Endothelial cell of umbilical vein (primary cell): ENCODE data around the gene ANKS1B. TPM values are rescaled to one million over a fixed set of nuclear protein-coding genes. Genes with fewer than 3 reads are reported as not detected.

Experiments used
- BruUV-seq: library from RNA; stranded (reverse); fragments of 400-500 nt; replicated peaks from 2 replicates; lab custom pipeline; 2021; lab: Mats Ljungman, UMichigan
- CTCF ChIA-PET: fragments of 300-600, 350-600 bp; sonication (Branson Sonifier 250); formaldehyde crosslinking; loops from one replicate; lab custom pipeline; 2021; ENCODE audit warnings: antibody characterized with exemption, inconsistent platforms; lab: Charles Lee
- POLR2A ChIA-PET: fragments of 300-600, 350-600 bp; sonication (Branson Sonifier 250); formaldehyde crosslinking; loops from one replicate; lab custom pipeline; 2021; ENCODE audit warnings: antibody characterized with exemption, inconsistent platforms; lab: Charles Lee
- DNase-seq: peaks from one replicate; pipeline ENCODE4 v3.0.0-alpha.2; 2011; ENCODE audit warnings: low read depth, low spot score
- FAIRE-seq: peaks from 2 replicates; lab custom pipeline; 2011; peaks lifted over from hg19 to GRCh38; lab: Jason Lieb, UNC
- H2AFZ ChIP-seq: 2 replicates; pipeline ENCODE4 v1.6.0; 2012; ENCODE audit warnings: low read depth, low read length, control low read depth, inconsistent platforms
- H3K27ac ChIP-seq: 2 replicates; pipeline ENCODE4 v1.5.1; 2011; ENCODE audit warnings: low read depth, mild to moderate bottlenecking, control low read depth, low read length, moderate library complexity; ENCODE audit not compliant: insufficient read depth
- H3K27me3 ChIP-seq, 2 experiments: 2 replicates each; pipeline versions ENCODE4 v1.6.0 to v1.6.1; 2011; ENCODE audit warnings: low read length in 2 of 2, mixed read lengths in 1 of 2; ENCODE audit not compliant: control insufficient read depth in 2 of 2, insufficient read depth in 2 of 2
- H3K36me3 ChIP-seq, 2 experiments: 2 replicates in 1 of 2; 3 replicates in 1 of 2; pipeline ENCODE4 v1.5.1; 2011; ENCODE audit warnings: low read length in 2 of 2, mild to moderate bottlenecking in 1 of 2, moderate library complexity in 1 of 2; ENCODE audit not compliant: control insufficient read depth in 2 of 2, insufficient read depth in 2 of 2; ENCODE audit errors: extremely low read depth in 1 of 2
- H3K4me1 ChIP-seq: 3 replicates; pipeline ENCODE4 v1.5.1; 2011; ENCODE audit warnings: mild to moderate bottlenecking, low read length; ENCODE audit not compliant: control insufficient read depth, insufficient read depth; ENCODE audit errors: extremely low read depth
- H3K4me2 ChIP-seq: 2 replicates; pipeline ENCODE4 v1.6.1; 2011; ENCODE audit warnings: low read length, control low read depth, mixed read lengths; ENCODE audit not compliant: insufficient read depth
- H3K4me3 ChIP-seq, 3 experiments: fragments of 200-600 bp in 1 of 3; sonication (generic), shearing (Covaris generic) in 1 of 3; replicated peaks in 1 of 3; 2 replicates each; pipeline ENCODE4 v1.5.1; 2011 to 2016; ENCODE audit warnings: control low read depth in 3 of 3, low read length in 3 of 3, mild to moderate bottlenecking in 2 of 3, inconsistent platforms in 1 of 3, low read depth in 1 of 3, moderate library complexity in 1 of 3; ENCODE audit not compliant: insufficient read depth in 1 of 3
- H3K79me2 ChIP-seq: 2 replicates; pipeline ENCODE4 v1.6.0; 2012; ENCODE audit warnings: low read length, inconsistent platforms; ENCODE audit not compliant: control insufficient read depth, insufficient read depth
- H3K9ac ChIP-seq: replicated peaks from 2 replicates; pipeline ENCODE3; 2011; ENCODE audit warnings: low read length, control low read depth; ENCODE audit not compliant: insufficient read depth; ENCODE audit errors: extremely low read depth
- H3K9me1 ChIP-seq: replicated peaks from 3 replicates; pipeline ENCODE4 v1.6.0; 2011; ENCODE audit warnings: mild to moderate bottlenecking, low read length; ENCODE audit not compliant: control insufficient read depth, insufficient read depth; ENCODE audit errors: extremely low read depth
- H3K9me3 ChIP-seq: replicated peaks from 2 replicates; pipeline ENCODE4 v1.5.1; 2012; ENCODE audit warnings: low read length, inconsistent platforms; ENCODE audit not compliant: control insufficient read depth, insufficient read depth
- H4K20me1 ChIP-seq: replicated peaks from 2 replicates; pipeline ENCODE3; 2011; ENCODE audit warnings: mild to moderate bottlenecking, low read length; ENCODE audit not compliant: control insufficient read depth, insufficient read depth; ENCODE audit errors: extremely low read depth
- CTCF ChIP-seq, 2 donors: IDR thresholded peaks; 1 replicate in 1 of 2; 2 replicates in 1 of 2; pipeline ENCODE4 v1.5.1; 2011; ENCODE audit warnings: low read length in 2 of 2, mild to moderate bottlenecking in 2 of 2, moderate library complexity in 2 of 2, control low read depth in 1 of 2, inconsistent platforms in 1 of 2, low read depth in 1 of 2; ENCODE audit not compliant: insufficient read depth in 1 of 2; ENCODE audit errors: extremely low read depth in 1 of 2
- EZH2 ChIP-seq: IDR thresholded peaks from 2 replicates; pipeline ENCODE4 v1.6.1; 2012; ENCODE audit warnings: borderline replicate concordance, low read depth, mild to moderate bottlenecking, moderate library complexity, low read length, inconsistent platforms; ENCODE audit not compliant: severe bottlenecking
- FOS ChIP-seq: IDR thresholded peaks from 2 replicates; pipeline ENCODE4 v1.6.1; 2011; ENCODE audit warnings: mild to moderate bottlenecking, low read length, moderate library complexity, borderline replicate concordance; ENCODE audit not compliant: insufficient read depth
- GATA2 ChIP-seq: IDR thresholded peaks from 2 replicates; pipeline ENCODE4 v1.7.0; 2011; ENCODE audit warnings: low read depth, mild to moderate bottlenecking, moderate library complexity, mixed read lengths, low read length; ENCODE audit not compliant: insufficient read length, insufficient read depth
- JUN ChIP-seq: IDR thresholded peaks from 2 replicates; pipeline ENCODE4 v1.6.1; 2011; ENCODE audit warnings: borderline replicate concordance, low read depth; ENCODE audit not compliant: insufficient read length, insufficient read depth
- MAX ChIP-seq: IDR thresholded peaks from 2 replicates; pipeline ENCODE4 v1.6.1; 2011; ENCODE audit not compliant: insufficient read depth, insufficient read length
- MYC ChIP-seq: IDR thresholded peaks from one replicate; pipeline ENCODE4 v1.6.1; 2011; ENCODE audit warnings: mild to moderate bottlenecking, low read depth, low read length
- POLR2A ChIP-seq: IDR thresholded peaks from 2 replicates; pipeline ENCODE4 v1.6.1; 2012; ENCODE audit warnings: low read depth, mild to moderate bottlenecking, control low read depth, low read length
- POLR2AphosphoS5 ChIP-seq: IDR thresholded peaks from 2 replicates; pipeline ENCODE4 v1.6.1; 2012; ENCODE audit warnings: low read depth, mild to moderate bottlenecking, control low read depth, low read length, moderate library complexity; ENCODE audit not compliant: insufficient read depth
- dilution Hi-C: fragments of 300-500 bp; cut with MboI; formaldehyde crosslinking; loops from one replicate; pipeline ENCODE4 v1.15.0; 2019; ENCODE audit warnings: low sequenced_read_pairs; ENCODE audit not compliant: extremely low pct_ligation_motif_present
- intact Hi-C: fragments of 100-400 bp; cut with micrococcal nuclease; formaldehyde crosslinking; loops from one replicate; pipeline ENCODE4 v1.10.0; 2022
- polyA plus RNA-seq, 4 experiments: library from polyadenylated mRNA; depleted of rRNA in 3 of 4; stranded (reverse) in 3 of 4; unstranded in 1 of 4; fragments of >200 nt; gene quantifications; 2 replicates each; pipeline versions ENCODE4 v1.2.1 to v1.2.3, GENCODE V29; 2011 to 2012; ENCODE audit warnings: missing spikeins in 1 of 4
- total RNA-seq: library from RNA; stranded (reverse); gene quantifications from 2 replicates; pipeline ENCODE4 v1.2.3, GENCODE V29; 2021

Gene ANKS1B
- total and polyA plus RNA-seq, 2 donors (not counting 3 experiments of a cell fraction or from before 2014, with no cell fraction given), result 0.15 to 0.38 TPM

GRCh38 chr12:99151744-99152143 is 833.0 kb downstream of the ANKS1B start:
- Histone ChIP-seq H3K9me3 (peaks cover 2% of the 10 kb centered on the region), H3K27me3 (no peaks in the 10 kb centered on the region), H3K36me3 (no peaks in the 10 kb centered on the region), H3K9me1 (no peaks in the 10 kb centered on the region), H3K27ac (no peak overlapping the region), H3K79me2 (no peaks in the 10 kb centered on the region), H3K4me2 (no peak overlapping the region), H3K4me1 (no peaks in the 10 kb centered on the region), H4K20me1 (no peaks in the 10 kb centered on the region), H3K4me3 (no peak overlapping the region), H3K9ac (no peak overlapping the region), H2AFZ (no peak overlapping the region)
- CTCF ChIA-PET, result no interaction called here
- intact Hi-C loops (no loop called here), dilution Hi-C loops (no loop called here)
- DNase-seq (no peak), FAIRE-seq (no peak)
- POLR2A ChIA-PET, result interaction anchor here (0.5 kb wide), 1 partner anchor 46 kb away, joined by 5 read pairs; no protein-coding TSS in a partner anchor
- no TSS peak for BruUV-seq
- TF ChIP-seq JUN (no peak), POLR2A (no peak), GATA2 (no peak), MAX (no peak)

- Histone ChIP-seq H2AFZ (no peak overlapping the region), H3K27me3 (no peaks in the 10 kb centered on the region), H3K79me2 (no peaks in the 10 kb centered on the region), H3K4me2 (no peak overlapping the region), H3K4me1 (no peaks in the 10 kb centered on the region), H3K4me3 (no peak overlapping the region), H4K20me1 (no peaks in the 10 kb centered on the region), H3K9ac (no peak overlapping the region), H3K27ac (no peak overlapping the region), H3K36me3 (no peaks in the 10 kb centered on the region), H3K9me1 (no peaks in the 10 kb centered on the region), H3K9me3 (peaks cover 3% of the 10 kb centered on the region)
- dilution Hi-C loops (no loop called here), intact Hi-C loops (no loop called here)
- ChIA-PET CTCF (no interaction called here), POLR2A (no interaction called here)
- DNase-seq (no peak), FAIRE-seq (no peak)
- BruUV-seq, result no TSS peak
- TF ChIP-seq MAX, result no peak
- no peak for TF ChIP-seq CTCF (IDR thresholded peaks at IDR 0.05; ENCODE audit: extremely low read depth in 1 of 2, insufficient read depth in 1 of 2, low read depth in 1 of 2, low read length in 2 of 2)
- TF ChIP-seq EZH2, result no peak
- no peak for TF ChIP-seq MYC
- TF ChIP-seq POLR2AphosphoS5, result no peak
- no peak for TF ChIP-seq JUN
- TF ChIP-seq POLR2A, result no peak
- TF ChIP-seq GATA2, result no peak
- TF ChIP-seq FOS, result no peak
Measured at GRCh38 chr12:99147130-99147529, 837.6 kb downstream of the ANKS1B start.
